Lung (tissue), 12 donors: ENCODE data around the gene RASGRP1. TPM values are rescaled to one million over a fixed set of nuclear protein-coding genes. Genes with fewer than 3 reads are reported as not detected.
A peak's percentile ranks its signal among the peaks of the same experiment; 100 is the strongest.

Source experiments
- ATAC-seq: fragments of 200-7000 bp; cut with Tn5 transposase; one replicate; pipeline ENCODE4 v1.9.1; 2020; ENCODE audit warnings: moderate number of reproducible peaks; ENCODE audit not compliant: insufficient read depth, low FRiP score
- DNase-seq, 3 donors: peaks; one replicate each; pipeline ENCODE4 v3.0.0-alpha.2; 2013 to 2017
- H3K27ac ChIP-seq, 2 donors: one replicate each; pipeline ENCODE4 v1.5.1; 2013; ENCODE audit warnings: mild to moderate bottlenecking in 2 of 2, moderate library complexity in 2 of 2, control low read depth in 1 of 2, inconsistent platforms in 1 of 2, low read depth in 1 of 2, low read length in 1 of 2
- H3K27me3 ChIP-seq, 3 donors: one replicate each; pipeline ENCODE4 v1.5.1; 2013; ENCODE audit warnings: low read length in 2 of 3; ENCODE audit not compliant: control insufficient read depth in 3 of 3, insufficient read depth in 3 of 3
- H3K36me3 ChIP-seq, 4 donors: one replicate each; pipeline ENCODE4 v1.5.1; 2013; ENCODE audit warnings: low read length in 4 of 4, mild to moderate bottlenecking in 1 of 4, moderate library complexity in 1 of 4; ENCODE audit not compliant: control insufficient read depth in 4 of 4, insufficient read depth in 4 of 4
- H3K4me1 ChIP-seq, 5 donors: one replicate each; pipeline ENCODE4 v1.5.1; 2013; ENCODE audit warnings: low read length in 5 of 5, mild to moderate bottlenecking in 2 of 5, moderate library complexity in 1 of 5; ENCODE audit not compliant: control insufficient read depth in 5 of 5, insufficient read depth in 5 of 5
- H3K4me3 ChIP-seq: one replicate; pipeline ENCODE4 v1.5.1; 2013; ENCODE audit warnings: mild to moderate bottlenecking, control low read depth, moderate library complexity
- H3K9ac ChIP-seq, 2 donors: one replicate each; pipeline ENCODE4 v1.5.1; 2013; ENCODE audit warnings: low read length in 2 of 2, control low read depth in 1 of 2; ENCODE audit not compliant: insufficient read depth in 1 of 2
- H3K9me3 ChIP-seq, 4 donors: one replicate each; pipeline ENCODE4 v1.5.1; 2013; ENCODE audit warnings: low read length in 3 of 4, mild to moderate bottlenecking in 1 of 4, moderate library complexity in 1 of 4; ENCODE audit not compliant: control insufficient read depth in 4 of 4, insufficient read depth in 3 of 4
- WGBS, 2 donors: extraction: QIAGEN DNeasy Blood & Tissue Kit; methylation state at CpG; one replicate each; pipeline ENCODE4 v1.1.7; 2013; 5-methylcytosine and 5-hydroxymethylcytosine counted together
- polyA plus RNA-seq, 2 donors: library from polyadenylated mRNA; stranded (reverse); fragments of 200-250 nt; gene quantifications; one replicate each; pipeline ENCODE4 v1.2.1, GENCODE V29; 2013
- total RNA-seq, 2 donors: library from RNA; depleted of rRNA in 1 of 2; stranded (reverse); fragments of >200 nt in 1 of 2; gene quantifications; one replicate each; pipeline ENCODE4 v1.2.1, GENCODE V29; 2014 to 2021
- TF ChIP-seq, protein P1 (sequence below): IDR thresholded peaks from 2 replicates; pipeline ENCODE4 v1.5.1; 2012; ENCODE audit warnings: mild to moderate bottlenecking; ENCODE audit errors: control extremely low read depth, extremely low read depth
- donor health status: control.
- donor health status: control.
- donor health status: Bipolar disorder and iron deficiency.
- donor health status: healthy.
- donor health status: DM: yes; HTN: yes; CAD: no.

RASGRP1 gene
- total and polyA plus RNA-seq, 4 donors = 0.81 to 7.5 (median 2.5) TPM

DNA sequence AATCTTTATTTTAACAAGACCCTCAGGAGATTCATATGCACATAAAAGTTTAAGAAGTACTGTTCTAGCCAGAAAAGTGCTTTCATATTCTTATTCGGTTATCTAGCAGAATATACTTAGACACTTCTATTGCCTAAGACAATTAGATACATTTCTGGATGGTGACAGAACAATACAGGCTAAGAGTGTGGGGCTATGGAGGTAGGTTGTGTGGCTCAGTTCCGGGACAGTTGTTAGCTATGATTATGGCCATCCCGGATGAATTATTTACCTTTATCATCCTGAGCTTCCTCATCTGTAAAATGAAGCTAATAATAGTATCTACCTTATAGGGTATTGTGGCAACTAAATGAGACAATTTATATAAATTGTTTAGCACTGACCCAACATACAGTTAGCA, 104.1 kb downstream of the RASGRP1 start:
- H3K27ac ChIP-seq = no peak overlapping the region
- no peaks in the 10 kb centered on the region for H3K9me3 ChIP-seq
- no peak overlapping the region for H3K4me3 ChIP-seq
- ATAC-seq = no peak
- peaks cover 0 to 1% (median 0%) of the 10 kb centered on the region in 4 donors for H3K36me3 ChIP-seq
- WGBS, 2 donors = 78 to 82% methylated on average over 3 of the region's 3 CpGs
- TF ChIP-seq, protein P1, sequence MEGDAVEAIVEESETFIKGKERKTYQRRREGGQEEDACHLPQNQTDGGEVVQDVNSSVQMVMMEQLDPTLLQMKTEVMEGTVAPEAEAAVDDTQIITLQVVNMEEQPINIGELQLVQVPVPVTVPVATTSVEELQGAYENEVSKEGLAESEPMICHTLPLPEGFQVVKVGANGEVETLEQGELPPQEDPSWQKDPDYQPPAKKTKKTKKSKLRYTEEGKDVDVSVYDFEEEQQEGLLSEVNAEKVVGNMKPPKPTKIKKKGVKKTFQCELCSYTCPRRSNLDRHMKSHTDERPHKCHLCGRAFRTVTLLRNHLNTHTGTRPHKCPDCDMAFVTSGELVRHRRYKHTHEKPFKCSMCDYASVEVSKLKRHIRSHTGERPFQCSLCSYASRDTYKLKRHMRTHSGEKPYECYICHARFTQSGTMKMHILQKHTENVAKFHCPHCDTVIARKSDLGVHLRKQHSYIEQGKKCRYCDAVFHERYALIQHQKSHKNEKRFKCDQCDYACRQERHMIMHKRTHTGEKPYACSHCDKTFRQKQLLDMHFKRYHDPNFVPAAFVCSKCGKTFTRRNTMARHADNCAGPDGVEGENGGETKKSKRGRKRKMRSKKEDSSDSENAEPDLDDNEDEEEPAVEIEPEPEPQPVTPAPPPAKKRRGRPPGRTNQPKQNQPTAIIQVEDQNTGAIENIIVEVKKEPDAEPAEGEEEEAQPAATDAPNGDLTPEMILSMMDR = no peak
- H3K27me3 ChIP-seq = no peaks in the 10 kb centered on the region
- H3K9ac ChIP-seq = no peak overlapping the region
- no peak for DNase-seq
- H3K4me1 ChIP-seq = peaks cover 0 to 3% (median 0%) of the 10 kb centered on the region in 5 donors

DNA sequence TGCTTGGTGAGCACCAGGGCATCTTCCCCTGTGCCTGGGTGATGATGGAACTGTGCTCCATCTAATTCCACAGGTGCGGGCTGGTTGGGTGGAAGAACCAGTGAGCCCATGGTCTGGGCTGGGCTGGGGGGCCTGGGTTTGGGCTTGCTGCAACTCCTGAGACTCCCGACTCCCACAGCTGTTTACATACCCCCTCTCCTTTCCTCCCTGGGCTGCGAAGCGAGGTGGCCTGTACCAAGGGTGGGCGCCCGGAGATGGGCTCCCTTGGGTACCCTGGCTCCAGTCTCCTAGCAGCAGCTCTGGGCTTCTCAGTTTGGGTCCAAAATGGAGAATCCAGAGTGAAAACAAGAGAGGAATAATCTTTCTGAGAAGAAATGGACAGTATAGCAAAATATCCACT, 105.1 kb downstream of the RASGRP1 start:
- WGBS, 2 donors = 90 to 95% methylated on average over 6 of the region's 6 CpGs
- Histone ChIP-seq H3K4me1 (peaks cover 0 to 13% (median 7%) of the 10 kb centered on the region in 5 donors), H3K36me3 (no peaks in the 10 kb centered on the region), H3K9me3 (no peaks in the 10 kb centered on the region), H3K9ac (no peak overlapping the region), H3K4me3 (no peak overlapping the region), H3K27ac (no peak overlapping the region), H3K27me3 (no peaks in the 10 kb centered on the region)
- no peak for ATAC-seq
- no peak for DNase-seq
- TF ChIP-seq, protein P1 = no peak

DNA sequence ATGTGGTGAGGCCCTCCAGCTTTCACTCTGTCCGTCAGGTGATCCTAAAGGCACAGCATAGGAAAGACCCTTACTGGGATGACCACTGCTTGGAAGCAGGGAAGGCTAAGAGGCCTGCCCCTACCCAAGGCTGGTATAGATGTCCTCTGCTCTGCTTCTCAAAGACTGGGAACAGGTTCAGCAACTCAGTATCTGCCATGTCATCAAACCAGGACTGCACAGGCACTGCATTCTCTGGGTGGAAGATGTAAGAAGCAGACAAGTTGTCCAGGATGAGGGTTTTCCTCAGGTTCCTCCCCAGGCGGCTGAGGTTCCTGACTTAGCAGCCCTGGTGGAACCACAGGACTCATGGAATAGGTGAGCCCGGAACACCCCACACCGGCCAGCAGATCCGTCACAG, 106.0 kb downstream of the RASGRP1 start:
- 95 to 97% methylated on average over 5 of the region's 5 CpGs for WGBS, 2 donors
- no peak for DNase-seq
- no peak overlapping the region for H3K27ac ChIP-seq
- no peak for ATAC-seq
- TF ChIP-seq, protein P1 = no peak
- H3K9me3 ChIP-seq = no peaks in the 10 kb centered on the region
- H3K4me1 ChIP-seq = peaks cover 0 to 13% (median 7%) of the 10 kb centered on the region in 5 donors
- H3K27me3 ChIP-seq = no peaks in the 10 kb centered on the region
- no peak overlapping the region for H3K9ac ChIP-seq
- H3K4me3 ChIP-seq = no peak overlapping the region
- H3K36me3 ChIP-seq = no peaks in the 10 kb centered on the region

DNA sequence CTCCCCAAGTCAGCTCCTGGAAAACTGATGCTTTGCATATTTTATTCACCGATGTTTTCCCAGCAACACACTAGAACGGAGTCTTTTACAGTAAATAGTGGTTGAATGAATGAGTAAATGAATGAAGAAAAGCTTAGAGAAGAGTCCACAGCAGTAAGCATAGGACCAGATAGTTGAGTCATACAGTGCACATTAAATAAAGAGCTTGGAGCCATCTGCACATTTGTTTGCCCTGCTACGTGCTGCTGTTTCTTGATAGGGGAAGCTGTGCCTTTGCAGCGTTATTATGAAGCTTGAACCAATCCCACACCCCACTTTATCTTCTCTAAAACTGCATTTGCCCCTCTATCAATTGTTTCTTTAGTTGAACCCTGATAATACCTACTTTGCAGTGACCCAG, 109.5 kb downstream of the RASGRP1 start:
- DNase-seq = peak in 1 of 3 donors; percentile 4
- H3K9ac ChIP-seq = peak overlapping the region; percentile 90 to 95
- TF ChIP-seq, protein P1 = no peak
- H3K36me3 ChIP-seq = no peaks in the 10 kb centered on the region
- peaks cover 0 to 17% (median 7%) of the 10 kb centered on the region in 5 donors for H3K4me1 ChIP-seq
- 4 to 6% methylated on average over 4 of the region's 4 CpGs for WGBS, 2 donors
- peaks cover 0 to 2% (median 0%) of the 10 kb centered on the region in 3 donors for H3K27me3 ChIP-seq
- no peak for ATAC-seq
- H3K9me3 ChIP-seq = no peaks in the 10 kb centered on the region
- H3K27ac ChIP-seq = no peak overlapping the region
- peak overlapping the region; percentile 98 for H3K4me3 ChIP-seq
